HG03342 (cell line): Measurements from ENCODE around the gene SPTB.
"Not testable (repeated sequence)": the region's sequence is repeated elsewhere in the genome, so short reads cannot be mapped to it uniquely, and the experiment has no call there.

ENCODE experiments used
- ATAC-seq: cut with Tn5 transposase; IDR thresholded peaks from one replicate; pipeline ENCODE4 v1.9.1; 2021; ENCODE audit warnings: mild to moderate bottlenecking, moderate library complexity; ENCODE audit not compliant: unreplicated experiment

Gene SPTB

DNA sequence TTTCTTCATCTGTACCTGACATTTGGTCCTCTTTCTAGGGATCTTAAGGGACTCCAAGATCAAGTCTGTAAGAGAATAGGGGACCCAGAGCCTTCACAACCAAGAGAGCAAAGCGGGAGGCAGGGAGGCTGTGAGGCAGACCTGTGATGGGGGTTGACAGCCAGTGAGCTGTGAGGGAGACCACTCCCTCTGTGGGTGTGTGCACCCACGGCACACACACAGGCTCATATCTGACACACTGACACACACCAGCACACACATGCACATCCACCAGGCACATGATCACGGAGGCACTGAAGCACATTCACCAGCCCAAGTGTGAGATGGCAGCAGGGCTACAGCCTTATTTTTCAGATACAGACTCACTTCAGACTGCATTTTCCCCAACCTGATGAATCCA, 55.2 kb downstream of the SPTB start:
- no peak for ATAC-seq

- peak; percentile 66 for ATAC-seq
Measured at GRCh38 chr14:64823305-64823861, 56.3 kb downstream of the SPTB start.

DNA sequence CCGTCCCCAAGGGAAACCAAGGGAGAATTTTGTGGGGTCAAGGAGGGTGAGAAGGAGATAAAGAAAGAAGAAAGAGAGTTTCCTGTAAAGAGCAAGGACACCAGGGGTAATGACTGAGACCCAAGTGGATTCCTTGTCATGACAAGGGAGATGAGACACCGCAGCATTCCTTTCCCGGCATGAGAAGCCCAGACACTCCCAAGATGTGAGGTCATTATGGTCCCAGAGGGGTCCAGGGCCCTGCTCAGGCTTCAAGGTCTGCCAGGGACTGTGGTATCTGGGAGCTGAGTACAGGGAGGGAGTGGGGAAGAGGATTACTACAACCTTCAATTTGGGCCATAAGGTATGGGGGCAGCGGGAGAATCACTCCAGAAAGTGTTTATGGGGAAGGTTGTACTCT, 58.1 kb downstream of the SPTB start:
- no peak for ATAC-seq

- no peak for ATAC-seq
Measured at GRCh38 chr14:64818151-64818550, 61.6 kb downstream of the SPTB start.

DNA sequence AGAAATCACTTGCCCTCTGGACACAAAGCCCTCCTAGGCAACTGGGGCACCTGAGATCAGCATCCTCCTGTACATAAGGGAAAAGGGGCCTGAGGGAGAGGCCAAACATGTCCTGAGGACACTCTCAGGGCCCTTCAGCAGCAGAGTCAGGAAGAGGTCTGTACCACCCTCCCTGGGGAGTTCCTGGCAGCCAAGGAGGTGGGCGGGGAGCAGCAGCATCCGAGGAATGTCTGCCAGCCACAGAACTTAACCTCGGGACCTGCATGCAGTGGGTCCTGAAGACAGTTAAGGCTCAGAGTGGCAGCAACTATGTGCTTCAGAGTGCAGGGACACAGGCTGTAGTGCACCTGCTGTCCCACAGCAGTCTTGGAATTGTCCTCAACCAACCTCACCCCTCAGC, 62.1 kb downstream of the SPTB start:
- no peak for ATAC-seq

DNA sequence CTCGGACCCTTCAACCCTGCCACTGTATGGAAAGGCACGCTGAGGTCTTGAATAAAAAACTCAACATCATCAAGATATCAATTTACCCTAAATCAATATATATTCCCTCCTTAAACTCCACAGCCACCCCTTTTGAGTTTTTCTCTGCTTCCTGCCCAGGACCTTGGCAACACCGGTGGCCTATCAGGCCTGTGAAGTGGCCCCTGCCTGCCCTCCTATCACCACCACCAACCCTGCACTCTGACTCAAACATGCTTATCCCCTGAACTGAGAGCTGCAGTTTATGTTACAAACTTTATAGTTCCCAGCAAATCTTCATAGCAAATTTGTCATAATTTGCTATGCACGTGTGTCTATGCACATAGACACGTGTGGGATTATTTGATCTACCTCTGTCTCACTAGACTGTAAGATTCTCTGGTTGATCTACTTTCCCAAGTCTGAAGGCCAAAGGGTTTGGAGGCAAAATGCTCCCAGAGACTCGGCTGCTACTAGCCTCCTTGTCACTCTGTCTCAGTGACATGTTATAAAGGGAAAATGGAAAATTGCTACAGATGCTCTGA, 63.4 kb downstream of the SPTB start:
- ATAC-seq = no peak

- ATAC-seq = no peak
Measured at GRCh38 chr14:64815257-64815656, 64.5 kb downstream of the SPTB start.

- peak; percentile 55 for ATAC-seq
Measured at GRCh38 chr14:64812412-64812811, 67.3 kb downstream of the SPTB start.

GRCh38 chr14:64811676-64812075, 68.0 kb downstream of the SPTB start:
- no peak for ATAC-seq

GRCh38 chr14:64808449-64808848, 71.3 kb downstream of the SPTB start:
- ATAC-seq = no peak

DNA sequence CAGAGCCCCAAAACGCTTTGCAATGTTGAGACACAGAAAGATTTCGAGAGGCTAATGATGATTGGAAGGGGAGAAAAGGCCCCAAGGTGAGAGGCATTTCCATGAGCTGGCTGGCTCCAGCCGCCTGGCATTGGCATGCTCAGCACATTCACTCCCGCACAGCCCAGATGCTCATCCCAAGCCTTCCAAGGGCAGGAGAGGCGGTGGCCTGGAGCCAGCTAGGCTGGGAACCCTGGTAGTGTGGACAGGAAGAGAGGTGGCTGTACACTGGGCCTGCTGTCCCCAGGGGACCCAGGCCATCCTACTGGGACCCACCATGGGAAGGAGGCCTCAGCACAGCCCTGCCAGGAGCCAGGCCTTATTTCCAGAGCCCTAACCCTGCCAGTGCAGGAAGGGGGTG, 72.2 kb downstream of the SPTB start:
- ATAC-seq = no peak

- no peak for ATAC-seq
Measured at GRCh38 chr14:64806862-64807495, 72.7 kb downstream of the SPTB start.

DNA sequence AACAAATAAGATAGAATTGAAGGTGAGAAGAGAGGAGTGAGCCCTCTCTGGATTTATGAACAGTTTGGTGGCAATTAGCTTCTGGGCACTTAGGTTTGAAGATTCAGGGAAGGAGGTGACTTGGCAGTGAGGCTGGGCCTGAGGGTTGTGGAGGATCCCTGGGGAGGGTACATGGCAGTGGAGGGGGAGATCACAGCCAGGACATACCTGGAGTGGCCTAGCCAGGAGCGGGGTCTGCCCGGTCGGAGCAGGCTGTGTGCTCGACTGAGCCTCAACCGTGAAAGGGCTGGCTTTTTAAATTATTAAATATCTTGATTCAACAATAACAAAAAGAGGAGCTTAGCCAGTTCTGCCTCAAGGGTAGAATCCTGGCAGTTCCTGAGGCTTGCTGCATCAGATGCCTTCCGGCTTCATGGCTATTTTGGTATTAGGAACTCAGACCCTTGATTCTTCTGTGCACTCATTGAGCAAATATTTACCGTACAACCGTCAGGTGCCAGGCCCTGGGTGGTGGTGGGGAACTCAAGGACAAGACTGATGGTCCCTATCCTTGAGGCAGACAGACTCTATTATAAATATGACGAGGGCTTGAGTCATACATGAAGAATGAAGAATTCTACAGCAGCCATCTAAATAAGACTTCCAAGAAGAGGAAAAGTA, 73.4 kb downstream of the SPTB start:
- ATAC-seq = no peak

GRCh38 chr14:64805646-64806045, 74.1 kb downstream of the SPTB start:
- ATAC-seq = not testable (repeated sequence)

GRCh38 chr14:64804754-64805260, 74.9 kb downstream of the SPTB start:
- no peak for ATAC-seq

DNA sequence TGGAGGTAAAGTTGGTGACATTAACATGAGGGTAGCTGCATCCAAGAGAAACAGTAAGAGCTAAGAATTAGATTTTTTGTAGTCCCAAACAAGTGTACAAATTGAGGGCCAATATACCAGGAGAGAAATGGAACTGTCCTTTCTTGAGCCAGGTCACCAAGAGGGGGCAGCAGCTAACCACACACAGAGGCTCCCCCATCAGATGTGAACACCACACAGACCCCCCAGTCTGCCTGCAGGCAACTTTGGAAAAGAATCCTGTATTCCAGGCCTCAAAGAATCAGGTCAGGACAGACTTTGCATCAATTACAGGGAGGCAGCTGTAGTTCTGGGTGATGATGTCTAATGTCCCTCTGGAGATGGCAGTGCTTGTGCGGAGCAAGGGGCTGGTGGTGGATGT, 77.9 kb downstream of the SPTB start:
- no peak for ATAC-seq

- ATAC-seq = no peak
Measured at GRCh38 chr14:64801046-64801445, 78.7 kb downstream of the SPTB start.

- no peak for ATAC-seq
Measured at GRCh38 chr14:64800000-64800399, 79.7 kb downstream of the SPTB start.

GRCh38 chr14:64799555-64799954, 80.2 kb downstream of the SPTB start:
- no peak for ATAC-seq

- ATAC-seq = no peak
Measured at GRCh38 chr14:64796369-64796768, 83.3 kb downstream of the SPTB start.

DNA sequence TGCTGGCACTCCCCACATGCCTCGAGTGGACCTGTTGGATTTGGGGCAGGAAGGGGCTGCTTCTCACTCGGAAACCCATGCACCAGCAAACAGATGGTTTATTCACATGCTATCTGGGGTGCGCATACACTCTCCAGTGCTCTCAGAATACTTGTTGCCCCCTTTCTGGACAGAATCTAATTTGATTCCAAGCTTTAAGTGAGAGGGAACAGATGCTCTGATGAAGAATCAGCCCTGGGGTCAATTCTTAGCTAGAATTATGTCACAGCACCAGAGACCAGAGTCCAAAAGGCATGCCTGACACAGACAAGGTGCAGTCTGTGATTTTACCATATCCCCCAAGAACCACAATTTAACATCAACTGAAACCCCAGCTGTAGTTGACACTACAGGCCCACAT, 83.8 kb downstream of the SPTB start:
- ATAC-seq = no peak

DNA sequence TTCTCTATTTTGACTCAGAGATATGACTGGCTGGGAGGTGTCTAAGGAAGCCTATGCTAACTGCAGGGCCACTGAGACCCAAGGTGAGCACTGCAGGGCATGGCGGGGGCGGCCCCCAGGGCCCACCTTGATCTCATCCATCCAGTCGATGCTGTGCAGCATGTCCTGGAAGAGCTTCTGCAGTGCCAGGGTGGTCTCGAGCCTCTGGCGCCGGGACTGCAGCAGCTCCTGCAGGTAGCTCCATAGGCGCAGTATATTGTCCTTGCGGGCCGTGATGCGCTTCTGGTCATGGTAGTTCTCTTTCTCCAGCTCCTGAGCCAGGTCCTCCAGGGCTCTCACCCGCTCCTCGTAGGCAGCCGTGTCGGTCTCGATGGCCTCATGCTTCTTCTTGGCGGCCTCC, 84.5 kb downstream of the SPTB start:
- no peak for ATAC-seq
